ENCODE results near the gene SEMA3G. TPM values are rescaled to one million over a fixed set of nuclear protein-coding genes. Genes with fewer than 3 reads are reported as not detected.

SEMA3G gene
- total and polyA plus RNA-seq, 2 experiments from 2014 or later: 3.4 to 13.6 TPM

DNA sequence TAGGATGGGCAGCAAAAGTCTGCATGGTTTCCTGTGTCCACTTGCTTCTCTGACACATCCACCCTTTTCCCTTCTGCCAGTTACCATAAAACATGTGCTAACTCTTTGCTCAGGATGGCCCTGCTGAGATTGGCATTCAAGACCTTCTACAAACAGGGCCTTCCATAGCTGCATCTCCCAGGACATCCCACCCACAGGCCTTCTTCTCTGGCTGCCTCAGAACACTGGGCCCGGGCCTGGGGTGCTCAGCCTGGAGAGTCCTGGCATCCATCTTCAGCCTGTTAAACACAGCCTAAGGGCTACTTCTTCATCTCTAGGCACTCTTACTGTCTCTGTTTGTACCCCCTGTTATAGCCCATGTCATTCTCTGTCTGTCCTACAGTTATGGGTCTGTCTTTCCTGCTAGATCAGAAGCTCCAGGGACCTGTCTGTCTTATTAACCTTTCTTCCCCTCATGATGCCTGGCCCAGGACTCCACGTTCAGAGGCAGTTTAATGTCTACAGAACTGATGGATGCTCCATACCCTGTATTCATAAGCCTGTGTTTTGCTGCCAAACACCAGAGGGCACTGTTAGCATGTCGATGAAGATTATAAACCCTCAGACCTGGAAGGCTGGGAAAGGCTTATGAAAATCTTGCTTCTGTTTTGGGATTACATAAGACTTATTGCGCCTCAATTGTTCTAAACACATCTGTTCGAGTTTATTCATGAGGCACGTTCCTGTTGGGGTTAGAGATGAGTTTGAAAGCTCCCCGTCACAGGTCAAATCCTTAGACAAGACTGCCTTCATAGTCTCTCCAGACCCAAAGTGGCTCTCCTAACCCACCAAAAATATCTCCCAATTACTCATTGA lies 16.5 kb downstream of the SEMA3G start:
- no peak overlapping the region for H3K27ac ChIP-seq
- no peaks in the 10 kb centered on the region for H3K36me3 ChIP-seq
- peak; percentile 89 for TF ChIP-seq CTCF (IDR thresholded peaks at IDR 0.05; ENCODE audit: low read depth, low read length)
- DNase-seq (ENCODE audit: low read depth in 1 of 2, low spot score in 1 of 2): peak; percentile 74 to 89
- H3K4me1 ChIP-seq (ENCODE audit: low read depth): peaks cover 14% of the 10 kb centered on the region
- no peaks in the 10 kb centered on the region for H3K9me3 ChIP-seq (ENCODE audit: low read depth)
- H3K27me3 ChIP-seq: no peaks in the 10 kb centered on the region
- no peak overlapping the region for H3K4me3 ChIP-seq

GRCh38 chr3:52423173-52423572 lies 21.7 kb downstream of the SEMA3G start:
- no peak overlapping the region for H3K27ac ChIP-seq
- H3K36me3 ChIP-seq: no peaks in the 10 kb centered on the region
- no peak for DNase-seq (ENCODE audit: low read depth in 1 of 2, low spot score in 1 of 2)
- no peaks in the 10 kb centered on the region for H3K27me3 ChIP-seq
- TF ChIP-seq CTCF (IDR thresholded peaks at IDR 0.05; ENCODE audit: low read depth, low read length): no peak
- no peak overlapping the region for H3K4me3 ChIP-seq
- H3K9me3 ChIP-seq (ENCODE audit: low read depth): no peaks in the 10 kb centered on the region
- peaks cover 10% of the 10 kb centered on the region for H3K4me1 ChIP-seq (ENCODE audit: low read depth)

- TF ChIP-seq CTCF (IDR thresholded peaks at IDR 0.05; ENCODE audit: low read depth, low read length): no peak
- no peak overlapping the region for H3K27ac ChIP-seq
- H3K9me3 ChIP-seq (ENCODE audit: low read depth): no peaks in the 10 kb centered on the region
- H3K27me3 ChIP-seq: no peaks in the 10 kb centered on the region
- DNase-seq (ENCODE audit: low read depth in 1 of 2, low spot score in 1 of 2): no peak
- no peaks in the 10 kb centered on the region for H3K36me3 ChIP-seq
- H3K4me3 ChIP-seq: no peak overlapping the region
- H3K4me1 ChIP-seq (ENCODE audit: low read depth): peaks cover 10% of the 10 kb centered on the region
These were observed 22.2 kb downstream of the SEMA3G start for GRCh38 chr3:52422669-52423068.

DNA sequence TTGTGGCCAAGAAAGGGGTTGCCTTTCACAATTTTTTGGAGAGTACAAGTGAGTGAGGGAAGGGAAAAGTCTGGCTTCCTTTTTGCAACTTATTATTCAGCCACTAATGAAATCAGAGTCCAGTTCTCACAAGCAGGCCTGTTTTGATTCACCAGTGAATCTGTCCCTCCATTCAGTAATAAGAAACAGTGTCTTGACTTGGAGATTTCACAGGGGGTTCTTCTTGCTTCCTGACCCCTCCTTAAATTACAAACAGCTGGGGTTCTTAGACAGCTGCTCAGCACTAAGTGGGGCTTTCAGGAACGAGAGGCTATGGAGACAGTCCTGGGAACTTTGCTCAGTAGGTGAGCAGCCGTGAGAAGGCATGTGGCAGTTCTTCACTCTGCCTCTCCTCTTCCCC lies 24.5 kb downstream of the SEMA3G start:
- H3K36me3 ChIP-seq: no peaks in the 10 kb centered on the region
- no peaks in the 10 kb centered on the region for H3K27me3 ChIP-seq
- peaks cover 10% of the 10 kb centered on the region for H3K4me1 ChIP-seq (ENCODE audit: low read depth)
- DNase-seq (ENCODE audit: low read depth in 1 of 2, low spot score in 1 of 2): no peak
- TF ChIP-seq CTCF (IDR thresholded peaks at IDR 0.05; ENCODE audit: low read depth, low read length): no peak
- no peak overlapping the region for H3K4me3 ChIP-seq
- no peak overlapping the region for H3K27ac ChIP-seq
- H3K9me3 ChIP-seq (ENCODE audit: low read depth): no peaks in the 10 kb centered on the region

DNA sequence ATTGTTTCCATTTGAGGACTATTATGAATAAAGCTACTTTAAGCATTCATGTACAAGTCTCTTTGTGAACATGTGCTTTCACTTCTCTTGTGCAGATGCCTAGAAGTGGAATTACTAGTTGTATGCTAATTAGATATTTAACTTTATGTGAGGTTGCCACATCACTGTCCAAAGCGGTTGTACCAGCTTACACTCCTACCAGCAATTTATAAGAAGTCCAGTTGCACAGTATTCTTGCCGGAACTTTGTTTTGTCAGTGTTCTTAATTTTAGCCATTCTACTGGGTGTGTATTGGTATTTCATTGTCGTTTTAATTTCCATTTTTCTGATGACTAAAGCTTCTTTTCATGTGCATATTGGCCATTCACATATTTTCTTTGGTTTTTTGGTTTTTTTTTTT lies 29.1 kb downstream of the SEMA3G start:
- Histone ChIP-seq H3K4me3 (no peak overlapping the region), H3K4me1 (ENCODE audit: low read depth) (peaks cover 5% of the 10 kb centered on the region), H3K9me3 (ENCODE audit: low read depth) (no peaks in the 10 kb centered on the region), H3K27me3 (no peaks in the 10 kb centered on the region), H3K27ac (no peak overlapping the region), H3K36me3 (peaks cover 3% of the 10 kb centered on the region)
- no peak for DNase-seq (ENCODE audit: low read depth in 1 of 2, low spot score in 1 of 2)
- TF ChIP-seq CTCF (IDR thresholded peaks at IDR 0.05; ENCODE audit: low read depth, low read length): no peak

All from cardiac muscle cell (in vitro differentiated cells and primary cell).